PC-3 (cell line): Measurements from ENCODE around the gene RASD2. TPM values are rescaled to one million over a fixed set of nuclear protein-coding genes. Genes with fewer than 3 reads are reported as not detected.

Experiments used
- ATAC-seq: fragments of 200-7000 bp; cut with Tn5 transposase; 2 replicates; pipeline ENCODE4 v1.9.1; 2020; ENCODE audit warnings: mild to moderate bottlenecking, moderate library complexity
- BruUV-seq: library from RNA; stranded (reverse); fragments of 400-500 nt; replicated peaks from 2 replicates; lab custom pipeline; 2021; lab: Mats Ljungman, UMichigan
- CTCF ChIA-PET: fragments of 300-600 bp; sonication (Branson Sonifier 250); formaldehyde crosslinking; loops from one replicate; lab custom pipeline; 2022; ENCODE audit warnings: antibody characterized with exemption; lab: Charles Lee
- POLR2A ChIA-PET: fragments of 300-600 bp; sonication (Branson Sonifier 250); formaldehyde crosslinking; loops from one replicate; lab custom pipeline; 2022; ENCODE audit warnings: antibody characterized with exemption; ENCODE audit not compliant: unreplicated experiment; lab: Charles Lee
- DNase-seq: peaks from one replicate; pipeline ENCODE4 v3.0.0-alpha.2; 2015
- H2AFZ ChIP-seq: fragments of 300-600 bp; sonication (generic); 2 replicates; pipeline ENCODE4 v1.6.0; 2016; ENCODE audit warnings: antibody characterized with exemption, low read length
- H3F3A ChIP-seq: fragments of 300-600 bp; sonication (generic); one replicate; pipeline ENCODE4 v1.6.0; 2017; ENCODE audit warnings: antibody characterized with exemption, low read length, control low read depth, mild to moderate bottlenecking; ENCODE audit not compliant: unreplicated experiment
- H3K27ac ChIP-seq: fragments of 300-600 bp; sonication (generic); 2 replicates; pipeline ENCODE4 v1.5.1; 2016; ENCODE audit warnings: mild to moderate bottlenecking, low read length
- H3K27me3 ChIP-seq: fragments of 300-600 bp; sonication (generic); 2 replicates; pipeline ENCODE4 v1.6.1; 2016; ENCODE audit warnings: low read length, mixed read lengths
- H3K36me3 ChIP-seq: fragments of 300-600 bp; sonication (generic); 2 replicates; pipeline ENCODE4 v1.6.1; 2016; ENCODE audit warnings: low read depth, mixed run types, low read length, mixed read lengths
- H3K4me1 ChIP-seq: fragments of 300-600 bp; sonication (generic); 2 replicates; pipeline ENCODE4 v1.5.1; 2016; ENCODE audit warnings: low read length; ENCODE audit not compliant: insufficient read depth
- H3K4me2 ChIP-seq: fragments of 300-600 bp; sonication (generic); 2 replicates; pipeline ENCODE4 v1.6.0; 2016; ENCODE audit warnings: low read length
- H3K4me3 ChIP-seq: fragments of 300-600 bp; sonication (generic); 2 replicates; pipeline ENCODE4 v1.5.1; 2016; ENCODE audit warnings: mild to moderate bottlenecking, low read length, mixed read lengths
- H3K79me2 ChIP-seq: fragments of 300-600 bp; sonication (generic); 2 replicates; pipeline ENCODE4 v1.6.1; 2017; ENCODE audit warnings: low read length, mixed read lengths
- H3K9ac ChIP-seq: fragments of 300-600 bp; sonication (generic); 2 replicates; pipeline ENCODE4 v1.6.0; 2016; ENCODE audit warnings: mild to moderate bottlenecking, low read length
- H3K9me2 ChIP-seq: fragments of 300-600 bp; sonication (generic); replicated peaks from 2 replicates; pipeline ENCODE4 v1.6.1; 2016; ENCODE audit warnings: mixed run types, low read length, mixed read lengths
- H3K9me3 ChIP-seq: fragments of 300-600 bp; sonication (generic); 2 replicates; pipeline ENCODE4 v1.6.1; 2016; ENCODE audit warnings: low read length, mixed read lengths
- H4K20me1 ChIP-seq: fragments of 300-600 bp; sonication (generic); 2 replicates; pipeline ENCODE4 v1.6.1; 2016; ENCODE audit warnings: low read length, mixed read lengths
- CTCF ChIP-seq: fragments of 300-600 bp; sonication (generic); conservative IDR thresholded peaks from 2 replicates; pipeline ENCODE4 v1.5.1; 2017; ENCODE audit warnings: antibody characterized with exemption, low read depth, mild to moderate bottlenecking, low read length
- EZH2 ChIP-seq: fragments of 300-600 bp; sonication (generic); IDR thresholded peaks from one replicate; pipeline ENCODE4 v1.6.1; 2017; ENCODE audit warnings: antibody characterized with exemption, mild to moderate bottlenecking, low read length; ENCODE audit not compliant: unreplicated experiment
- EZH2phosphoT487 ChIP-seq: fragments of 300-600 bp; sonication (generic); IDR thresholded peaks from 2 replicates; pipeline ENCODE4 v1.6.1; 2018; ENCODE audit warnings: mild to moderate bottlenecking, antibody characterized with exemption, low read length, borderline replicate concordance
- intact Hi-C: fragments of 100-400 bp; cut with micrococcal nuclease; formaldehyde crosslinking; loops from 2 replicates; pipeline ENCODE4 v1.9.0; 2023
- total RNA-seq: library from RNA; depleted of rRNA; stranded (reverse); fragments of >200 nt; gene quantifications from 2 replicates; pipeline ENCODE4 v1.2.3, GENCODE V29; 2014

Gene RASD2
- total RNA-seq, 1 experiment from 2014 or later = 0.07 TPM

- TF ChIP-seq EZH2phosphoT487 (no peak), EZH2 (no peak), CTCF (no peak)
Measured at GRCh38 chr22:35596821-35597220, 56.2 kb downstream of the RASD2 start.

GRCh38 chr22:35597692-35598395 is 57.2 kb downstream of the RASD2 start:
- no TSS peak for BruUV-seq
- no peak overlapping the region for H3K27ac ChIP-seq

More at GRCh38 chr22:35596821-35597220, 56.2 kb downstream of the RASD2 start:
- Histone ChIP-seq H3F3A (no peaks in the 10 kb centered on the region), H3K27ac (no peak overlapping the region), H3K4me3 (no peak overlapping the region), H2AFZ (no peak overlapping the region), H3K36me3 (no peaks in the 10 kb centered on the region), H3K9me3 (no peaks in the 10 kb centered on the region), H3K9me2 (no peaks in the 10 kb centered on the region), H3K9ac (no peak overlapping the region), H3K79me2 (no peaks in the 10 kb centered on the region), H3K4me1 (peaks cover 6% of the 10 kb centered on the region), H4K20me1 (no peaks in the 10 kb centered on the region), H3K27me3 (no peaks in the 10 kb centered on the region), H3K4me2 (no peak overlapping the region)
- no peak for ATAC-seq
- intact Hi-C loops = no loop called here
- ChIA-PET POLR2A (no interaction called here), CTCF (no interaction called here)
- BruUV-seq = no TSS peak
- DNase-seq = no peak

GRCh38 chr22:35598396-35598710 is 57.7 kb downstream of the RASD2 start:
- no peaks in the 10 kb centered on the region for H3K9me3 ChIP-seq
- H2AFZ ChIP-seq = no peak overlapping the region
- H3K9ac ChIP-seq = no peak overlapping the region
- no peak for DNase-seq
- ChIA-PET CTCF (no interaction called here), POLR2A (no interaction called here)
- ATAC-seq = no peak
- no peak overlapping the region for H3K4me3 ChIP-seq
- intact Hi-C loops = no loop called here
- no peaks in the 10 kb centered on the region for H3K27me3 ChIP-seq
- TF ChIP-seq EZH2phosphoT487 = no peak
- no peak for TF ChIP-seq CTCF
- no peak for TF ChIP-seq EZH2
- H4K20me1 ChIP-seq = no peaks in the 10 kb centered on the region
- no peaks in the 10 kb centered on the region for H3K79me2 ChIP-seq
- peaks cover 17% of the 10 kb centered on the region for H3K4me1 ChIP-seq
- H3K36me3 ChIP-seq = no peaks in the 10 kb centered on the region
- H3K9me2 ChIP-seq = no peaks in the 10 kb centered on the region
- no peak overlapping the region for H3K4me2 ChIP-seq
- no peak overlapping the region for H3K27ac ChIP-seq
- no peaks in the 10 kb centered on the region for H3F3A ChIP-seq
- BruUV-seq = no TSS peak

More at GRCh38 chr22:35597692-35598395, 57.2 kb downstream of the RASD2 start:
- no peaks in the 10 kb centered on the region for H3F3A ChIP-seq
- ChIA-PET POLR2A (no interaction called here), CTCF (no interaction called here)
- H3K79me2 ChIP-seq = no peaks in the 10 kb centered on the region
- H3K9me2 ChIP-seq = no peaks in the 10 kb centered on the region
- DNase-seq = no peak
- H3K36me3 ChIP-seq = no peaks in the 10 kb centered on the region
- no peak overlapping the region for H3K9ac ChIP-seq
- H4K20me1 ChIP-seq = no peaks in the 10 kb centered on the region
- intact Hi-C loops = no loop called here
- H3K4me1 ChIP-seq = peaks cover 13% of the 10 kb centered on the region
- H2AFZ ChIP-seq = no peak overlapping the region
- no peaks in the 10 kb centered on the region for H3K9me3 ChIP-seq
- TF ChIP-seq EZH2phosphoT487 = no peak
- H3K4me2 ChIP-seq = no peak overlapping the region
- ATAC-seq = no peak
- H3K4me3 ChIP-seq = no peak overlapping the region
- no peaks in the 10 kb centered on the region for H3K27me3 ChIP-seq
